SK-N-SH treated with all-trans-retinoic acid at 6 μM for 48 hours (cell line): ENCODE data around the gene ZFHX3.

Experiments
- ATAC-seq: fragments of 200-7000 bp; cut with Tn5 transposase; 3 replicates; pipeline ENCODE4 v1.9.1; 2020; ENCODE audit warnings: mild to moderate bottlenecking, moderate library complexity
- BACH2 ChIP-seq: fragments of 250-450 bp; sonication (Bioruptor Pico); IDR thresholded peaks from 2 replicates; pipeline ENCODE4 v1.9.0; 2021; ENCODE audit warnings: mild to moderate bottlenecking, borderline replicate concordance
- GLIS3 ChIP-seq: fragments of 250-450 bp; sonication (Bioruptor Pico); IDR thresholded peaks from 2 replicates; pipeline ENCODE4 v1.5.0; 2020; ENCODE audit warnings: mild to moderate bottlenecking, moderate library complexity
- OSR1 ChIP-seq: fragments of 250-450 bp; sonication (Bioruptor Pico); IDR thresholded peaks from 2 replicates; pipeline ENCODE4 v1.8.0; 2022; ENCODE audit warnings: moderate library complexity, mild to moderate bottlenecking, inconsistent platforms
- PPARA ChIP-seq: fragments of 250-450 bp; sonication (Bioruptor Pico); IDR thresholded peaks from 2 replicates; pipeline ENCODE4 v1.5.0; 2020; ENCODE audit warnings: mild to moderate bottlenecking, borderline replicate concordance
- RARB ChIP-seq: fragments of 250-450 bp; sonication (Bioruptor Pico); IDR thresholded peaks from 2 replicates; pipeline ENCODE4 v1.8.0; 2021; ENCODE audit warnings: mild to moderate bottlenecking, moderate library complexity
- SNAI2 ChIP-seq: fragments of 250-450 bp; sonication (Bioruptor Pico); IDR thresholded peaks from 2 replicates; pipeline ENCODE4 v1.5.0; 2020; ENCODE audit warnings: mild to moderate bottlenecking, moderate library complexity
- TCF4 ChIP-seq: fragments of 250-450 bp; sonication (Bioruptor Pico); IDR thresholded peaks from 2 replicates; pipeline ENCODE4 v1.8.0; 2021; ENCODE audit warnings: mild to moderate bottlenecking, moderate library complexity, borderline replicate concordance
- TOX ChIP-seq: fragments of 250-450 bp; sonication (Bioruptor Pico); IDR thresholded peaks from 2 replicates; pipeline ENCODE4 v1.8.0; 2021; ENCODE audit warnings: mild to moderate bottlenecking, moderate library complexity, borderline replicate concordance
- ZFP30 ChIP-seq: fragments of 450-650 bp; formaldehyde crosslinking; IDR thresholded peaks from 2 replicates; pipeline ENCODE4 v1.5.0; 2022; ENCODE audit warnings: mild to moderate bottlenecking, moderate library complexity
- ZNF565 ChIP-seq: fragments of 450-650 bp; formaldehyde crosslinking; conservative IDR thresholded peaks from 2 replicates; pipeline ENCODE4 v1.5.0; 2020; ENCODE audit warnings: low read depth, mild to moderate bottlenecking, moderate library complexity
- ZNF70 ChIP-seq: fragments of 450-650 bp; formaldehyde crosslinking; IDR thresholded peaks from 2 replicates; pipeline ENCODE4 v1.5.0; 2020; ENCODE audit warnings: mild to moderate bottlenecking, moderate library complexity
- ZNF8 ChIP-seq: fragments of 450-650 bp; formaldehyde crosslinking; IDR thresholded peaks from 2 replicates; pipeline ENCODE4 v1.5.0; 2020; ENCODE audit warnings: mild to moderate bottlenecking, moderate library complexity
- TF ChIP-seq, protein P1 (sequence below): fragments of 250-450 bp; sonication (Bioruptor Pico); IDR thresholded peaks from 2 replicates; pipeline ENCODE4 v1.8.0; 2021; ENCODE audit warnings: low read depth, mild to moderate bottlenecking, moderate library complexity, borderline replicate concordance
- TF ChIP-seq, protein P2 (sequence below): fragments of 250-450 bp; sonication (Bioruptor Pico); IDR thresholded peaks from 2 replicates; pipeline ENCODE4 v1.5.1; 2020; ENCODE audit warnings: low read depth, mild to moderate bottlenecking, moderate library complexity
- TF ChIP-seq, protein P3 (sequence below): fragments of 250-450 bp; sonication (Bioruptor Pico); IDR thresholded peaks from 2 replicates; pipeline ENCODE4 v1.5.0; 2020; ENCODE audit warnings: mild to moderate bottlenecking, moderate library complexity
- TF ChIP-seq, protein P4 (sequence below): fragments of 250-450 bp; sonication (Bioruptor Pico); IDR thresholded peaks from 2 replicates; pipeline ENCODE4 v1.8.0; 2020; ENCODE audit warnings: mild to moderate bottlenecking, moderate library complexity, borderline replicate concordance

Gene ZFHX3

DNA sequence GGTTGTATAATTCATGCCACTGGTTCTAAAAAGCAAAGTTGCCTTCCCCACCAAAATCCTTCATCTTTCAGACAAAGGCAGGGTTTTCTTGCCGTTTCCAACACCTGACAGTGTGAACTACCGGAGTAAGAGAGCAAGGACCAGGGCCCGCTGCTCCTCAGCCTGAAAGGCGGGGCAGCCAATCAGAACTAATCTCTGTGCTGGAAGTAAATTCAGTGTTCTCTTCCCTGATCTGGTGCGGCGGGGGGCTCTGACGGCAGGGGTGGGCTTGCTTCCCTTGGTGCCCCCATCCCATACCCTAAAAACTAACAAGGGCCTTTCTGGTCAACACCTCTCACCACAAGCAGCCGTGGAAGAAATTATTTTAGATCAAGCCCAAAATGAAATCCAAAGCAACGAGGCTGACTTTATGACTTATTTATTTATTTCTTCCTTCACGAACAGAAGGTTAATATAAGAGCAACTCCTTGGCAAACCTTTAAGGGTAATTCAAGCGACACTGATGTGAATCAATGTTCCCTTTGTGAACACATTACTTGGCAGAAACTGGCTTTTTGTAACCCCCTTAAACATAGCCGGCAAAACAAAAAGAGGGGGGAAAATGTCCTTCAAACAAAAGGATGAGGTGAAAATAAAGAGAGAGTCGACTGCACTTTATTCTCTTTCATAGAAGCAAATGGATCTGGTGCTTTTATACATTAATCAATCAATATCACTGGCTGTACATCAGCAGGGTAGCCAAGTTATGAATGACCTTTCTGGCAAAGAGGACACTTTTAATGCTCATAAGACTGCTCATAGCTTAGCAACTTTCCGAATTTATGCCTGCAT is 189.9 kb downstream of the ZFHX3 start:
- no peak; the same call in 2 of the 3 replicates for ATAC-seq
- TF ChIP-seq ZNF565 (CRISPR knock-in tag) (no peak), PPARA (CRISPR knock-in tag) (no peak), SNAI2 (no peak), OSR1 (CRISPR knock-in tag) (no peak), TOX (CRISPR knock-in tag) (no peak), ZNF8 (CRISPR knock-in tag) (no peak), TCF4 (CRISPR knock-in tag) (no peak)

DNA sequence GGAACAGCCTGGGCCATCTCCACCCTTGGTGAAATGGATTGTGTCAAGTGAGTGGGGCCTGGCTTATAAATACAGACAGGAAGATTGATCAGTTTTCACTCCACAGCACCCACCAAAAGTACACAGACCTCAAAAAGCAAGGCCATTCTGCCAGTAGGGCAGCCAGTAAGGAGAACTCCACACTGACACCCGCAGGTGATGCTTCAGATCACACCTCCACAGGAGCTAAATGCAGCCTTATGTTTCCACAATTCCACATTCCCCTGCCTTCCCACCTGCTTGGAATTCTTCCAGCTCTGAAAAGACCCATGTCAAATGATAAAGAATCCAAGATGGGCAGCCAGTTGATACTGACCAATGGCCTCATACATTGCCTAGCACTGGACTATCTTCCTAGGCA is 191.1 kb downstream of the ZFHX3 start:
- peak; percentile 67 for ATAC-seq
- no peak for TF ChIP-seq ZNF70 (CRISPR knock-in tag)
- TF ChIP-seq, protein P1, sequence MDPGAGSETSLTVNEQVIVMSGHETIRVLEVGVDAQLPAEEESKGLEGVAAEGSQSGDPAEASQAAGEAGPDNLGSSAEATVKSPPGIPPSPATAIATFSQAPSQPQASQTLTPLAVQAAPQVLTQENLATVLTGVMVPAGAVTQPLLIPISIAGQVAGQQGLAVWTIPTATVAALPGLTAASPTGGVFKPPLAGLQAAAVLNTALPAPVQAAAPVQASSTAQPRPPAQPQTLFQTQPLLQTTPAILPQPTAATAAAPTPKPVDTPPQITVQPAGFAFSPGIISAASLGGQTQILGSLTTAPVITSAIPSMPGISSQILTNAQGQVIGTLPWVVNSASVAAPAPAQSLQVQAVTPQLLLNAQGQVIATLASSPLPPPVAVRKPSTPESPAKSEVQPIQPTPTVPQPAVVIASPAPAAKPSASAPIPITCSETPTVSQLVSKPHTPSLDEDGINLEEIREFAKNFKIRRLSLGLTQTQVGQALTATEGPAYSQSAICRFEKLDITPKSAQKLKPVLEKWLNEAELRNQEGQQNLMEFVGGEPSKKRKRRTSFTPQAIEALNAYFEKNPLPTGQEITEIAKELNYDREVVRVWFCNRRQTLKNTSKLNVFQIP (CRISPR knock-in tag) = no peak
- no peak for TF ChIP-seq ZNF8 (CRISPR knock-in tag)
- TF ChIP-seq, protein P2, sequence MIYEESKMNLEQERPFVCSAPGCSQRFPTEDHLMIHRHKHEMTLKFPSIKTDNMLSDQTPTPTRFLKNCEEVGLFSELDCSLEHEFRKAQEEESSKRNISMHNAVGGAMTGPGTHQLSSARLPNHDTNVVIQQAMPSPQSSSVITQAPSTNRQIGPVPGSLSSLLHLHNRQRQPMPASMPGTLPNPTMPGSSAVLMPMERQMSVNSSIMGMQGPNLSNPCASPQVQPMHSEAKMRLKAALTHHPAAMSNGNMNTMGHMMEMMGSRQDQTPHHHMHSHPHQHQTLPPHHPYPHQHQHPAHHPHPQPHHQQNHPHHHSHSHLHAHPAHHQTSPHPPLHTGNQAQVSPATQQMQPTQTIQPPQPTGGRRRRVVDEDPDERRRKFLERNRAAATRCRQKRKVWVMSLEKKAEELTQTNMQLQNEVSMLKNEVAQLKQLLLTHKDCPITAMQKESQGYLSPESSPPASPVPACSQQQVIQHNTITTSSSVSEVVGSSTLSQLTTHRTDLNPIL = no peak
- no peak for TF ChIP-seq ZFP30 (CRISPR knock-in tag)
- no peak for TF ChIP-seq BACH2
- no peak for TF ChIP-seq GLIS3 (CRISPR knock-in tag)
- TF ChIP-seq RARB (CRISPR knock-in tag) = no peak
- TF ChIP-seq ZNF565 (CRISPR knock-in tag) = no peak
- TF ChIP-seq, protein P3, sequence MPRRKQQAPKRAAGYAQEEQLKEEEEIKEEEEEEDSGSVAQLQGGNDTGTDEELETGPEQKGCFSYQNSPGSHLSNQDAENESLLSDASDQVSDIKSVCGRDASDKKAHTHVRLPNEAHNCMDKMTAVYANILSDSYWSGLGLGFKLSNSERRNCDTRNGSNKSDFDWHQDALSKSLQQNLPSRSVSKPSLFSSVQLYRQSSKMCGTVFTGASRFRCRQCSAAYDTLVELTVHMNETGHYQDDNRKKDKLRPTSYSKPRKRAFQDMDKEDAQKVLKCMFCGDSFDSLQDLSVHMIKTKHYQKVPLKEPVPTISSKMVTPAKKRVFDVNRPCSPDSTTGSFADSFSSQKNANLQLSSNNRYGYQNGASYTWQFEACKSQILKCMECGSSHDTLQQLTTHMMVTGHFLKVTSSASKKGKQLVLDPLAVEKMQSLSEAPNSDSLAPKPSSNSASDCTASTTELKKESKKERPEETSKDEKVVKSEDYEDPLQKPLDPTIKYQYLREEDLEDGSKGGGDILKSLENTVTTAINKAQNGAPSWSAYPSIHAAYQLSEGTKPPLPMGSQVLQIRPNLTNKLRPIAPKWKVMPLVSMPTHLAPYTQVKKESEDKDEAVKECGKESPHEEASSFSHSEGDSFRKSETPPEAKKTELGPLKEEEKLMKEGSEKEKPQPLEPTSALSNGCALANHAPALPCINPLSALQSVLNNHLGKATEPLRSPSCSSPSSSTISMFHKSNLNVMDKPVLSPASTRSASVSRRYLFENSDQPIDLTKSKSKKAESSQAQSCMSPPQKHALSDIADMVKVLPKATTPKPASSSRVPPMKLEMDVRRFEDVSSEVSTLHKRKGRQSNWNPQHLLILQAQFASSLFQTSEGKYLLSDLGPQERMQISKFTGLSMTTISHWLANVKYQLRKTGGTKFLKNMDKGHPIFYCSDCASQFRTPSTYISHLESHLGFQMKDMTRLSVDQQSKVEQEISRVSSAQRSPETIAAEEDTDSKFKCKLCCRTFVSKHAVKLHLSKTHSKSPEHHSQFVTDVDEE (CRISPR knock-in tag) = no peak
- TF ChIP-seq SNAI2 = no peak
- TF ChIP-seq, protein P4, sequence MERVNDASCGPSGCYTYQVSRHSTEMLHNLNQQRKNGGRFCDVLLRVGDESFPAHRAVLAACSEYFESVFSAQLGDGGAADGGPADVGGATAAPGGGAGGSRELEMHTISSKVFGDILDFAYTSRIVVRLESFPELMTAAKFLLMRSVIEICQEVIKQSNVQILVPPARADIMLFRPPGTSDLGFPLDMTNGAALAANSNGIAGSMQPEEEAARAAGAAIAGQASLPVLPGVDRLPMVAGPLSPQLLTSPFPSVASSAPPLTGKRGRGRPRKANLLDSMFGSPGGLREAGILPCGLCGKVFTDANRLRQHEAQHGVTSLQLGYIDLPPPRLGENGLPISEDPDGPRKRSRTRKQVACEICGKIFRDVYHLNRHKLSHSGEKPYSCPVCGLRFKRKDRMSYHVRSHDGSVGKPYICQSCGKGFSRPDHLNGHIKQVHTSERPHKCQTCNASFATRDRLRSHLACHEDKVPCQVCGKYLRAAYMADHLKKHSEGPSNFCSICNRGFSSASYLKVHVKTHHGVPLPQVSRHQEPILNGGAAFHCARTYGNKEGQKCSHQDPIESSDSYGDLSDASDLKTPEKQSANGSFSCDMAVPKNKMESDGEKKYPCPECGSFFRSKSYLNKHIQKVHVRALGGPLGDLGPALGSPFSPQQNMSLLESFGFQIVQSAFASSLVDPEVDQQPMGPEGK (CRISPR knock-in tag) = no peak
- no peak for TF ChIP-seq PPARA (CRISPR knock-in tag)
- no peak for TF ChIP-seq OSR1 (CRISPR knock-in tag)

DNA sequence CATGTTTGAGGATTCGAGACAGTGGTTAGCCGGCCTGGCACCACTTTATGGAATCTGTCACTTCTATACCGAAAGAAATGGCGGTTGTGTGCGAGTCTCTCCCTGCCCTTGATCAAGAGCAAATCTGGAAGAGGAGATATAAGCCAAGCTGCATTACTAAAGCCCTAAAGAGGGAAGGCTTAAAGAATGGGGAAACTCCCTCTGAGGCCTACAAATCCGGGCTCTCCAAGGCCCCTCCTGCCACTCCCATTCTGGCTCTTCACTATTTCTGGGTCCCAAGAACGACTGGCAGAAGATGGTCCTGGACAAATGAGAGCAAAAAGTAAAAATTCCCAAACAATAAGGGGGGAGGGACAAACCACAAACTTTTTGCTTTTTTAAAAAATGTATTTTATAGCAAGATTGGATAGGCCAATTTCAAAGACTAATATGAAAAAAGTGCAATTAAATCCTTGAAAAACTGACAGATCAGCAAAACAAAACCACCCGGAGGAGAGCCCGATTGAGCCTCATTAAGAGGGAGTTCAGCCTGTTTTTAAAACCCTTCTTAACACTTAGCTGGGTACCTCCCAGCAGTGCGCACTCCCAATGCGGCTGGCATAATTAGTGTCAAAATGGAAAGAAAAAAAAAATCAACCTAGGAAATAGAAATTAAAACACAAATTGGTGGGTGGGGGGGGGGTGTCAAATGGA is 193.5 kb downstream of the ZFHX3 start:
- no peak for TF ChIP-seq ZFP30 (CRISPR knock-in tag)
- TF ChIP-seq, protein P4 (CRISPR knock-in tag) = no peak
- ATAC-seq = no peak
